ENCODE data around the gene OS9.
A peak's percentile ranks its signal among the peaks of the same experiment; 100 is the strongest.
"Not testable (repeated sequence)": the region's sequence is repeated elsewhere in the genome, so short reads cannot be mapped to it uniquely, and the experiment has no call there.

Gene OS9, protein sequence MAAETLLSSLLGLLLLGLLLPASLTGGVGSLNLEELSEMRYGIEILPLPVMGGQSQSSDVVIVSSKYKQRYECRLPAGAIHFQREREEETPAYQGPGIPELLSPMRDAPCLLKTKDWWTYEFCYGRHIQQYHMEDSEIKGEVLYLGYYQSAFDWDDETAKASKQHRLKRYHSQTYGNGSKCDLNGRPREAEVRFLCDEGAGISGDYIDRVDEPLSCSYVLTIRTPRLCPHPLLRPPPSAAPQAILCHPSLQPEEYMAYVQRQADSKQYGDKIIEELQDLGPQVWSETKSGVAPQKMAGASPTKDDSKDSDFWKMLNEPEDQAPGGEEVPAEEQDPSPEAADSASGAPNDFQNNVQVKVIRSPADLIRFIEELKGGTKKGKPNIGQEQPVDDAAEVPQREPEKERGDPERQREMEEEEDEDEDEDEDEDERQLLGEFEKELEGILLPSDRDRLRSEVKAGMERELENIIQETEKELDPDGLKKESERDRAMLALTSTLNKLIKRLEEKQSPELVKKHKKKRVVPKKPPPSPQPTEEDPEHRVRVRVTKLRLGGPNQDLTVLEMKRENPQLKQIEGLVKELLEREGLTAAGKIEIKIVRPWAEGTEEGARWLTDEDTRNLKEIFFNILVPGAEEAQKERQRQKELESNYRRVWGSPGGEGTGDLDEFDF

GRCh38 chr12:57693659-57694458, at the start of gene OS9:
TSS of gene OS9 (plus strand) at chr12:57694132. CDS start at chr12:57694162, 30 bp downstream.
- DNase-seq: peak; percentile 91

GRCh38 chr12:57645990-57646658, 47.8 kb upstream of the OS9 start:
- DNase-seq: not testable (repeated sequence)

DNA sequence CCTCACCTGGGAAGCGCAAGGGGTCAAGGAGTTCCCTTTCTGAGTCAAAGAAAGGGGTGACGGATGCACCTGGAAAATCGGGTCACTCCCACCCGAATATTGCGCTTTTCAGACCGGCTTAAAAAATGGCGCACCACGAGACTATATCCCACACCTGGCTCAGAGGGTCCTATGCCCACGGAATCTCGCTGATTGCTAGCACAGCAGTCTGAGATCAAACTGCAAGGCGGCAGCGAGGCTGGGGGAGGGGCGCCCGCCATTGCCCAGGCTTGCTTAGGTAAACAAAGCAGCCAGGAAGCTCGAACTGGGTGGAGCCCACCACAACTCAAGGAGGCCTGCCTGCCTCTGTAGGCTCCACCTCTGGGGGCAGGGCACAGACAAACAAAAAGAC, 47.3 kb upstream of the OS9 start:
- DNase-seq: not testable (repeated sequence)

GRCh38 chr12:57654042-57654441, 39.9 kb upstream of the OS9 start:
- DNase-seq: no peak

GRCh38 chr12:57655541-57656240, 38.2 kb upstream of the OS9 start:
- DNase-seq: no peak

DNA sequence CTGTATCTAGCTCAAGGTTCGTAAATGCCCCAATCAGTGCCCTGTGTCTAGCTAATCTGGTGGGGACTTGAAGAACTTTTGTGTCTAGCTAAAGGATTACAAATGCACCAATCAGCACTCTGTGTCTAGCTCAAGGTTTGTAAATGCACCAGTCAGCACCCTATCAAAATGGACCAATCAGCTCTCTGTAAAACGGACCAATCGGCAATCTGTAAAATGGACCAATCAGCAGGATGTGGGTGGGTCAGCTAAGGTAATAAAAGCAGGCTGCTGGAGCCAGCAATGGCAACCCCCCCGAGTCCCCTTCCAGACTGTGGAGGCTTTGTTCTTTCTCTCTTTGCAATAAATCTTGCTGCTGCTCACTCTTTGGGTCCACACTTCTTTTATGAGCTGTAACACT, 37.5 kb upstream of the OS9 start:
- DNase-seq: not testable (repeated sequence)

DNA sequence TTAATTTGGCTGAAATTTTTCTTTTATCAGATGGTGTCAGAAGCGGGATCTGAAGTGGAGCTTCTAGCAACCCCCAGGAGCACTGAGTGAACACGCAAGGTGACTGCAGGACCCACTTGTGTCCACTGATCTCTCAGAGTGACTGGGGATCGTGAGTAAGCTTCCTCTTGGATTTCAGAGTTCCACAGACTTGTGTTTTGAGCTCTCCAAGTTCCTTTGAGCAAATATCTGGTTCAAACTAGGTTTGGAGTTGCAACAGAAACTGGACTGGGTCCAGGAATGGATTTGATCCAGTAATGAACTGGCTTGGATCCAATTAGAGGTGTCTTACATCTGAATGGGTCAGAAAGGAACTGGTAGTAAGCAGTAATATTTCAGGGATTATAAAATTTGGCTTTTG, 36.2 kb upstream of the OS9 start:
- DNase-seq: no peak

- no peak for DNase-seq
These were observed 35.0 kb upstream of the OS9 start for GRCh38 chr12:57658890-57659289.

DNA sequence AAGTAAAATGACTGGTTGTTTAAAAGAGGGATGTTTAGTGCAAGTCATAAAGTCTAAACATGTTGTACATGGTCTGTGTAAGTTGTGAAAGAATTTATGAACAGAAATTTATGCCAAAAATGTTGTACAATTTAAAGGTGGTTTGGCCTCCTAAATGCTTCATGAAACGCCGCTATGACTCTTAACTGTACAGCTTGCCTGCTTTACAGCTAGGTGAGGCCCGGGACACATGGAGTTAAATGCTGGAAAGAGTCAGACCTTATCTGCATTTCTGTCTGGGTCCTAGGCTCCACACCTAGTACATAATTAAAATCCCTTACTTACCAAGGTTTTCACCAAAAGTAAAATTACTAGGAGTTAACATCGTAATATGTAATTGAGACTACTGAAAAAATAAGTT, 32.6 kb upstream of the OS9 start:
- DNase-seq: no peak

GRCh38 chr12:57665066-57665820, 28.7 kb upstream of the OS9 start:
- not testable (repeated sequence) for DNase-seq

- no peak for DNase-seq
These were observed 27.0 kb upstream of the OS9 start for GRCh38 chr12:57666897-57667296.

GRCh38 chr12:57669691-57670090, 24.2 kb upstream of the OS9 start:
- DNase-seq: not testable (repeated sequence)

DNA sequence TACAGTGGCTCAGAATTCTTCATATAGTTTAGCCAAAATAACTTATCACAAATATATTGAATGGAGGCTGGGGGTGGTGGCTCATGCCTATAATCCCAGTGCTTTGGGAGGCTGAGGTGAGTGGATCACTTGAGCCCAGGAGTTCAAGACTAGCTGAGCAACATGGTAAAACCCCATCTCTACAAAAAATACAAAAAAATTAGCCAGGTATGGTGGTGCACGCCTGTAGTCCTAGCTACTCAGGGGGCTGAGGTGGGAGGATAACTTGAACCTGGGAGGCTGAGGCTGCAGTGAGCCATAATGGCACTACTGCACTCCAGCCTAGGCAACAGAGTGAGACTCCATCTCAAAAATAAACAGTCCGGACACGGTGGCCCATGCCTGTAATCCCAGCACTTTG, 22.1 kb upstream of the OS9 start:
- not testable (repeated sequence) for DNase-seq

GRCh38 chr12:57672801-57673200, 21.1 kb upstream of the OS9 start:
- no peak for DNase-seq

- DNase-seq: no peak
These were observed 19.2 kb upstream of the OS9 start for GRCh38 chr12:57674691-57675090.

DNA sequence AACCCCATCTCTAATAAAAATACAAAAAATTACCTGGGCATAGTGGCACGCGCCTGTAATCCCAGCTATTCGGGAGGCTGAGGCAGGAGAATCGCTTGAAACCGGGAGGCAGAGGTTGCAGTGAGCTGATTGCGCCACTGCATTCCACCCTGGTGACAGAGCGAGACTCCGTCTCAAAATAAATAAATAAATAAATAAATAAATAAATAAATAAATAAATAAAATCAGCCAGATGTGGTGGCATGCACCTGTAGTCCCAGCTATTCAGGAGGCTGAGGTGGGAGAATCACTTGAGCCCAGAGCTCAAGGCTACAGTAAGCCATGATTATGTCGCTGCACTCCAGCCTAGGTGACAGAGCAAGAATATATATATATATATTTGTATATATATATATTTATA, 16.0 kb upstream of the OS9 start:
- DNase-seq: not testable (repeated sequence)

DNA sequence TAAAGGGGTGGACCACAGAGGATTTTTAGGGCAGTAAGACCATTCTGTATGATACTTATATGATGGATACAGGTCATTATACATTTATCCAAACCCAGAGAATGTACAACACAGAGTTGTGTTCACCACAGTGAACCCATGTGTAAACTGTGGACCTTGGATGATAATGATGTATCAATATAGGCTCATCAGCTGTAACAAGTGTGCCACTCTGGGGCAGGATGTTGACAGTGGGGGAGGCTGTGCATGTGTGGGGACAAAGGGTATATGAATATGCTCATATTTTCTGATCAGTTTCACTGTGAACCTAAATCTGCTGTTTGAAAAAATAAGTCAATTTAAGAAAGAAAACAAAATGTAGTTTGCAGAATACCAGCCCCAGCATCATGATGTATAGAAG, 14.2 kb upstream of the OS9 start:
- DNase-seq: no peak

DNA sequence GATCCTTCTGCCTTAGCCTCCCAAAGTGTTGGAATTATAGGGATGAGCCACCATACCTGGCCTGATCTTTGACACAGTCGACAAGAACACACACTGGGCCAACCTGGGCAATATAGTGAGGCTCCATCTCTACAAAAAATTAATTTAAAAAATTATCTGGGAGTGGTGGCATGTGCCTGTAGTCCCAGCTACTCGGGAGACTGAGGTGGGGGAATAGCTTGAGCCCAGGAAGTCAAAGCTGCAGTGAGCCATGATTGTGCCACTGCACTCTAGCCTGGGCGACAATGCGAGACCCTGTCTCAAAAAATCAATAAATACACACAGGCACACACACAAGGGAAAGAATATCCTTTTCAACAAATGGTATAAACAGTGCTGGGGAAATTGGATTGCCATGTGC, 6.1 kb upstream of the OS9 start:
- DNase-seq: no peak

- DNase-seq: no peak
These were observed 5.0 kb upstream of the OS9 start for GRCh38 chr12:57688931-57689330.

DNA sequence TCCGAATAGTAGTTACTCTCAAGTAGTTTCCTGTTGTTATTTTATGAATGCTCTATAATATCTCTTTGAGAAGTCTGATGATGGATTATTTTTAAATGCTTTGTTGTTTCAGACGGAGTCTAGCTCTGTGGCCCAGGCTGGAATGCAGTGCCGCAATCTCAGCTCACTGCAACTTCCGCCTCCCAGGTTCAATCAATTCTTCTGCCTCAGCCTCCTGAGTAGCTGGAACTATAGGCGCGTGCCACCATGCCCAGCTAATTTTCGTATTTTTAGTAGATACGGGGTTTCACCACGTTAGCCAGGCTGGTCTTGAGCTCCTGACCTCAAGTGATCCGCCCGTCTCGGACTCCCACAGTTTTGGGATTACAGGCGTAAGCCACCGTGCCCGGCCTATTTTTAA, 1.4 kb upstream of the OS9 start:
- DNase-seq: no peak

DNA sequence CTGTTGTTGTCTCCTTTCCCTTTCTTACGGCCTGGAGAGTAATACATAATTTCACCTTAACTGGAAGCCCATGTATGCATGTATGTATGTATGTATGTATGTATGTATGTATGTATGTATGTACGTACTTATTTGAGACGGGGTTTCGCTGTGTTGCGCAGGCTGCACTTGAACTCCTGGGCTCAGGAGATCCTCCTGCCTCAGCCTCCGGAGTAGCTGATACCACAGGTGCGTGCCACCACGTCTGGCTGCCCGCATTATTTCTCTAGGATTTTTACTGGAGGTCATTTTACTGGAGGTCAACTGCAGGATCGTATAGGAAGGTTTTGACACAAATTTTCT, 644 bp upstream of the OS9 start:
- DNase-seq: no peak

Measured in NK-92 treated with Interleukin-12 subunit alpha and Interleukin-12 subunit beta, amount 100 ng/mL, for 24 hours (cell line).